Neural cell (in vitro differentiated cells): ENCODE results near the gene MIEN1. TPM values are rescaled to one million over a fixed set of nuclear protein-coding genes. Genes with fewer than 3 reads are reported as not detected.

Experiments used
- H2AFZ ChIP-seq: fragments of 200-600, 300-800 bp; sonication (generic), shearing (Covaris generic); 2 replicates; pipeline ENCODE4 v1.6.0; 2014; ENCODE audit warnings: low read depth, mild to moderate bottlenecking, antibody characterized with exemption, low read length, moderate library complexity
- H3F3A ChIP-seq: fragments of 200-600 bp; shearing (Covaris generic); 2 replicates; pipeline ENCODE4 v1.6.1; 2016; ENCODE audit warnings: mild to moderate bottlenecking, moderate library complexity, mixed read lengths, antibody characterized with exemption, low read length; ENCODE audit not compliant: insufficient read depth, poor library complexity, severe bottlenecking
- H3K27ac ChIP-seq: fragments of 200-600, 300-800 bp; sonication (generic), shearing (Covaris generic); 2 replicates; pipeline ENCODE4 v1.5.1; 2014; ENCODE audit warnings: mild to moderate bottlenecking, low read length, moderate library complexity
- H3K27me3 ChIP-seq: fragments of 300-800, 200-600 bp; sonication (generic), shearing (Covaris generic); 2 replicates; pipeline ENCODE4 v1.6.0; 2014; ENCODE audit warnings: mild to moderate bottlenecking, low read depth, low read length, moderate library complexity; ENCODE audit not compliant: insufficient read depth
- H3K36me3 ChIP-seq: fragments of 300-800, 200-600 bp; sonication (generic), shearing (Covaris generic); 2 replicates; pipeline ENCODE4 v1.5.1; 2014; ENCODE audit warnings: mild to moderate bottlenecking, antibody characterized with exemption, low read length, moderate library complexity; ENCODE audit not compliant: insufficient read depth
- H3K4me2 ChIP-seq: fragments of 300-800, 200-600 bp; sonication (generic), shearing (Covaris generic); 2 replicates; pipeline ENCODE4 v1.6.0; 2014; ENCODE audit warnings: mild to moderate bottlenecking, low read length
- H3K4me3 ChIP-seq: fragments of 300-800, 200-600 bp; sonication (generic), shearing (Covaris generic); 2 replicates; pipeline ENCODE4 v1.5.1; 2014; ENCODE audit warnings: mild to moderate bottlenecking, low read length, moderate library complexity
- H3K79me2 ChIP-seq: fragments of 200-600 bp; shearing (Covaris generic); replicated peaks from 2 replicates; pipeline ENCODE4 v1.6.0; 2014; ENCODE audit warnings: mild to moderate bottlenecking, low read length, moderate library complexity; ENCODE audit not compliant: insufficient read depth
- H3K9ac ChIP-seq: fragments of 300-800, 200-600 bp; sonication (generic), shearing (Covaris generic); 2 replicates; pipeline ENCODE4 v1.6.1; 2016; ENCODE audit warnings: mild to moderate bottlenecking, low read length, mixed read lengths
- H3K9me2 ChIP-seq: fragments of 200-600 bp; shearing (Covaris generic); 2 replicates; pipeline ENCODE4 v1.6.1; 2016; ENCODE audit warnings: mild to moderate bottlenecking, low read length, mixed read lengths; ENCODE audit not compliant: insufficient read depth
- H3K9me3 ChIP-seq: fragments of 200-600, 300-800 bp; sonication (generic), shearing (Covaris generic); 2 replicates; pipeline ENCODE4 v1.6.1; 2016; ENCODE audit warnings: mild to moderate bottlenecking, mixed run types, low read length, moderate library complexity, mixed read lengths
- H4K20me1 ChIP-seq: fragments of 200-600 bp; shearing (Covaris generic); 2 replicates; pipeline ENCODE4 v1.6.1; 2016; ENCODE audit warnings: mild to moderate bottlenecking, mixed run types; ENCODE audit not compliant: insufficient read depth
- CTCF ChIP-seq: fragments of 450-650 bp; IDR thresholded peaks from 2 replicates; pipeline ENCODE4 v1.5.1; 2014; ENCODE audit warnings: antibody characterized with exemption, mild to moderate bottlenecking, moderate library complexity; ENCODE audit not compliant: poor library complexity, severe bottlenecking
- EP300 ChIP-seq: fragments of 450-650 bp; conservative IDR thresholded peaks from 2 replicates; pipeline ENCODE4 v1.6.1; 2014; ENCODE audit warnings: antibody characterized with exemption, mild to moderate bottlenecking, moderate library complexity; ENCODE audit not compliant: poor library complexity, severe bottlenecking
- MXI1 ChIP-seq: fragments of 450-650 bp; conservative IDR thresholded peaks from 2 replicates; pipeline ENCODE4 v1.6.1; 2014; ENCODE audit warnings: antibody characterized with exemption, mild to moderate bottlenecking; ENCODE audit not compliant: poor library complexity, severe bottlenecking
- POLR2AphosphoS5 ChIP-seq: IDR thresholded peaks from 2 replicates; pipeline ENCODE4 v1.6.1; 2012
- RAD21 ChIP-seq: fragments of 450-650 bp; conservative IDR thresholded peaks from 2 replicates; pipeline ENCODE4 v1.6.1; 2014; ENCODE audit warnings: antibody characterized with exemption, mild to moderate bottlenecking, moderate library complexity
- SMC3 ChIP-seq: fragments of 450-650 bp; conservative IDR thresholded peaks from 2 replicates; pipeline ENCODE4 v1.6.1; 2014; ENCODE audit warnings: antibody characterized with exemption, mild to moderate bottlenecking, moderate library complexity; ENCODE audit not compliant: poor library complexity
- TAF1 ChIP-seq: IDR thresholded peaks from 2 replicates; pipeline ENCODE4 v1.6.1; 2012; ENCODE audit warnings: low read depth
- polyA plus RNA-seq: library from polyadenylated mRNA; depleted of rRNA; stranded (reverse); fragments of >200 nt; gene quantifications from 2 replicates; pipeline ENCODE4 v1.2.3, GENCODE V29; 2014
- TF ChIP-seq, protein P1 (sequence below): IDR thresholded peaks from 2 replicates; pipeline ENCODE4 v1.6.1; 2012; ENCODE audit warnings: borderline replicate concordance

MIEN1 gene
- polyA plus RNA-seq, 1 donor from 2014 or later, result 106 TPM

GRCh38 chr17:39684369-39685192 is 45.8 kb downstream of the MIEN1 start:
- H3K27ac ChIP-seq, result no peak overlapping the region
- H3K9me2 ChIP-seq, result no peaks in the 10 kb centered on the region
- H3K4me3 ChIP-seq, result no peak overlapping the region
- H4K20me1 ChIP-seq, result no peaks in the 10 kb centered on the region
- no peaks in the 10 kb centered on the region for H3F3A ChIP-seq
- no peaks in the 10 kb centered on the region for H3K79me2 ChIP-seq
- H3K36me3 ChIP-seq, result no peaks in the 10 kb centered on the region
- H3K27me3 ChIP-seq, result no peaks in the 10 kb centered on the region
- H3K9me3 ChIP-seq, result no peaks in the 10 kb centered on the region
- no peak overlapping the region for H3K4me2 ChIP-seq
- no peak for TF ChIP-seq TAF1
- no peak for TF ChIP-seq POLR2AphosphoS5
- TF ChIP-seq MXI1, result no peak
- no peak overlapping the region for H3K9ac ChIP-seq
- no peak overlapping the region for H2AFZ ChIP-seq

DNA sequence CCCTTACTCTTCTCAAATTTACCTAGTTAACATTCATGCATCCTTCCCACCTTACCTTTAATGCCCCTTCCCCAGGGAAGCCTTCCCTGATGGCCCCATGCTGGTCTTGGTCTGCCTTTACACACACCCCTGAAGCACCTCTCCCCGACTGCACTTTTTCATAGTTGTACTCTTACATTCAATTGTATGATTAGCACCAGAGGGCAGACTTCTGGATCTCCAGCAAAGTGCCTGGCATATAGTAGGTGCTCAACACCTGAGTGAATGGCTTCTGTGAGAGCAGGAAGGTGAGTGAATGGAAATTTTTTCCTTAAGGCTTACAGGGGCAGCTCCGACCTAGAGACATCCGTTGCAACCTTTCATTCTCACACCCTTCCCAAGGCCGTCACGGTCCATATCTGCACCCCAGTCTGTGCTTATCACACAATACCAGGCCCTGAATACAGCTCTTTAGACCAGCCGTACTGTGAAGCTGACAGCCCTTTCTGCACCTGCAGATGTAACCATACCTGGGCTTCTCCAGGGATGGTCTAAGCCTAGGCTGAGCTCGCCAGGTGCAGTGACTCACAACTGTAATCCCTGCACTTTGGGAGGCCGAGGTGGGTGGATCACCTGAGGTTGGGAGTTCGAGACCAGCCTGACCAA is 46.9 kb downstream of the MIEN1 start:
- no peak overlapping the region for H3K27ac ChIP-seq
- TF ChIP-seq RAD21 (no peak), TAF1 (no peak), POLR2AphosphoS5 (no peak), MXI1 (no peak), SMC3 (no peak), CTCF (no peak), EP300 (no peak)
- TF ChIP-seq, protein P1, sequence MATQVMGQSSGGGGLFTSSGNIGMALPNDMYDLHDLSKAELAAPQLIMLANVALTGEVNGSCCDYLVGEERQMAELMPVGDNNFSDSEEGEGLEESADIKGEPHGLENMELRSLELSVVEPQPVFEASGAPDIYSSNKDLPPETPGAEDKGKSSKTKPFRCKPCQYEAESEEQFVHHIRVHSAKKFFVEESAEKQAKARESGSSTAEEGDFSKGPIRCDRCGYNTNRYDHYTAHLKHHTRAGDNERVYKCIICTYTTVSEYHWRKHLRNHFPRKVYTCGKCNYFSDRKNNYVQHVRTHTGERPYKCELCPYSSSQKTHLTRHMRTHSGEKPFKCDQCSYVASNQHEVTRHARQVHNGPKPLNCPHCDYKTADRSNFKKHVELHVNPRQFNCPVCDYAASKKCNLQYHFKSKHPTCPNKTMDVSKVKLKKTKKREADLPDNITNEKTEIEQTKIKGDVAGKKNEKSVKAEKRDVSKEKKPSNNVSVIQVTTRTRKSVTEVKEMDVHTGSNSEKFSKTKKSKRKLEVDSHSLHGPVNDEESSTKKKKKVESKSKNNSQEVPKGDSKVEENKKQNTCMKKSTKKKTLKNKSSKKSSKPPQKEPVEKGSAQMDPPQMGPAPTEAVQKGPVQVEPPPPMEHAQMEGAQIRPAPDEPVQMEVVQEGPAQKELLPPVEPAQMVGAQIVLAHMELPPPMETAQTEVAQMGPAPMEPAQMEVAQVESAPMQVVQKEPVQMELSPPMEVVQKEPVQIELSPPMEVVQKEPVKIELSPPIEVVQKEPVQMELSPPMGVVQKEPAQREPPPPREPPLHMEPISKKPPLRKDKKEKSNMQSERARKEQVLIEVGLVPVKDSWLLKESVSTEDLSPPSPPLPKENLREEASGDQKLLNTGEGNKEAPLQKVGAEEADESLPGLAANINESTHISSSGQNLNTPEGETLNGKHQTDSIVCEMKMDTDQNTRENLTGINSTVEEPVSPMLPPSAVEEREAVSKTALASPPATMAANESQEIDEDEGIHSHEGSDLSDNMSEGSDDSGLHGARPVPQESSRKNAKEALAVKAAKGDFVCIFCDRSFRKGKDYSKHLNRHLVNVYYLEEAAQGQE, result no peak
- H3F3A ChIP-seq, result no peaks in the 10 kb centered on the region

More for the DNA sequence above, 46.9 kb downstream of the MIEN1 start:
- H3K79me2 ChIP-seq, result no peaks in the 10 kb centered on the region
- no peak overlapping the region for H3K4me3 ChIP-seq
- no peaks in the 10 kb centered on the region for H3K9me3 ChIP-seq
- H2AFZ ChIP-seq, result no peak overlapping the region
- no peak overlapping the region for H3K4me2 ChIP-seq
- H3K27me3 ChIP-seq, result no peaks in the 10 kb centered on the region
- H3K9ac ChIP-seq, result no peak overlapping the region
- no peaks in the 10 kb centered on the region for H3K9me2 ChIP-seq
- H4K20me1 ChIP-seq, result no peaks in the 10 kb centered on the region
- H3K36me3 ChIP-seq, result no peaks in the 10 kb centered on the region
